Left lung (tissue), 10 donors: ENCODE measurements around the gene TENM4. TPM values are rescaled to one million over a fixed set of nuclear protein-coding genes. Genes with fewer than 3 reads are reported as not detected.

Experiments
- ATAC-seq: fragments of 200-7000 bp; cut with Tn5 transposase; one replicate; pipeline ENCODE4 v1.9.1; 2020; ENCODE audit warnings: moderate library complexity
- DNase-seq, 4 donors: peaks; one replicate each; pipeline ENCODE4 v3.0.0-alpha.2; 2013 to 2020
- H3K27ac ChIP-seq, 2 donors: fragments of 200-600 bp; sonication (generic) in 1 of 2; one replicate each; pipeline versions ENCODE4 v1.5.0 to v1.8.0; 2020 to 2021
- H3K27me3 ChIP-seq, 2 donors: fragments of 200-600 bp; sonication (generic) in 1 of 2; one replicate each; pipeline versions ENCODE4 v1.5.0 to v1.8.0; 2020 to 2021
- H3K36me3 ChIP-seq, 2 donors: fragments of 200-600 bp; sonication (generic) in 1 of 2; one replicate each; pipeline versions ENCODE4 v1.5.0 to v1.8.0; 2020 to 2021
- H3K4me1 ChIP-seq, 2 donors: fragments of 200-600 bp; one replicate each; pipeline ENCODE4 v1.8.0; 2021
- H3K4me3 ChIP-seq, 2 donors: fragments of 200-600 bp; sonication (generic) in 1 of 2; one replicate each; pipeline versions ENCODE4 v1.5.0 to v1.8.0; 2020 to 2021; ENCODE audit warnings: mild to moderate bottlenecking in 1 of 2
- H3K9me3 ChIP-seq, 2 donors: fragments of 200-600 bp; sonication (generic) in 1 of 2; one replicate each; pipeline versions ENCODE4 v1.5.0 to v1.8.0; 2020 to 2021
- intact Hi-C, 2 donors: fragments of 100-400 bp; cut with DNase I; formaldehyde crosslinking; loops; one replicate each; pipeline versions ENCODE4 v1.11.2 to v1.14.2; 2022
- polyA plus RNA-seq, 6 donors: library from polyadenylated mRNA; unstranded; fragments of 120-200 nt; gene quantifications; one replicate each; pipeline ENCODE4 v1.2.1, GENCODE V29; 2013; ENCODE audit not compliant: insufficient read length in 6 of 6
- total RNA-seq, 2 donors: library from RNA; stranded (reverse); fragmentation: NEBNext Ultra II Directional; extraction: Animal tissue kit (Norgen Biotek cat#: 25700); gene quantifications; one replicate each; pipeline ENCODE4 v1.2.1, GENCODE V29; 2021
- TF ChIP-seq, protein P1 (sequence below), 2 donors: fragments of 200-600 bp; sonication (generic) in 1 of 2; IDR thresholded peaks; one replicate each; pipeline versions ENCODE4 v1.5.0 to v1.8.0; 2021; ENCODE audit warnings: antibody characterized with exemption in 2 of 2
- donor health status: DM: no; HTN: yes; CAD: no.
- donor health status: DM: no; HTN: no; CAD: no.

TENM4 gene
- total and polyA plus RNA-seq, 8 donors: 3.4 to 7.1 (median 5.2) TPM

DNA sequence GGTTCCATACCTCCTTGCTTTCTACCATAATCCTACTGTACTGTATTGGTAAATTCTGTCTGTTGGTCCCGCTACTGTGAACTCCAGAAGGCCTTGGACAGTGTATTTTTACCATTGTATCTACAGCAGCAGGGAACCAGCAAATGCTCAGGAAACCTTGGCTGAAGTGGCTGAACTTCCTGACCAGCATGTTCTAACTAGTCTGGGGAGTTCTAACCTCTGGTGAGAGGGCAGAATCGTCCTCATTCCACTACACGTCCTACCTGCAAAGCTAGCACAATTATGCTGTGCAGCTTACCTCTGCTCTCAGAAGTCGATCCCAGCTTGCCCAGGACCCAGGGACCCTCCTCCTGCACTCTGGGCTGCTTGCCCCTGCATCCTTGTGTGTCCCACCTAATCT, 283.1 kb downstream of the TENM4 start:
- Histone ChIP-seq H3K27ac (no peak overlapping the region), H3K36me3 (no peaks in the 10 kb centered on the region), H3K4me3 (no peak overlapping the region), H3K4me1 (no peaks in the 10 kb centered on the region), H3K27me3 (no peaks in the 10 kb centered on the region), H3K9me3 (no peaks in the 10 kb centered on the region)
- intact Hi-C loops: no loop called here
- ATAC-seq (no peak), DNase-seq (no peak)
- TF ChIP-seq, protein P1, sequence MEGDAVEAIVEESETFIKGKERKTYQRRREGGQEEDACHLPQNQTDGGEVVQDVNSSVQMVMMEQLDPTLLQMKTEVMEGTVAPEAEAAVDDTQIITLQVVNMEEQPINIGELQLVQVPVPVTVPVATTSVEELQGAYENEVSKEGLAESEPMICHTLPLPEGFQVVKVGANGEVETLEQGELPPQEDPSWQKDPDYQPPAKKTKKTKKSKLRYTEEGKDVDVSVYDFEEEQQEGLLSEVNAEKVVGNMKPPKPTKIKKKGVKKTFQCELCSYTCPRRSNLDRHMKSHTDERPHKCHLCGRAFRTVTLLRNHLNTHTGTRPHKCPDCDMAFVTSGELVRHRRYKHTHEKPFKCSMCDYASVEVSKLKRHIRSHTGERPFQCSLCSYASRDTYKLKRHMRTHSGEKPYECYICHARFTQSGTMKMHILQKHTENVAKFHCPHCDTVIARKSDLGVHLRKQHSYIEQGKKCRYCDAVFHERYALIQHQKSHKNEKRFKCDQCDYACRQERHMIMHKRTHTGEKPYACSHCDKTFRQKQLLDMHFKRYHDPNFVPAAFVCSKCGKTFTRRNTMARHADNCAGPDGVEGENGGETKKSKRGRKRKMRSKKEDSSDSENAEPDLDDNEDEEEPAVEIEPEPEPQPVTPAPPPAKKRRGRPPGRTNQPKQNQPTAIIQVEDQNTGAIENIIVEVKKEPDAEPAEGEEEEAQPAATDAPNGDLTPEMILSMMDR (IDR thresholded peaks at IDR 0.05): no peak

DNA sequence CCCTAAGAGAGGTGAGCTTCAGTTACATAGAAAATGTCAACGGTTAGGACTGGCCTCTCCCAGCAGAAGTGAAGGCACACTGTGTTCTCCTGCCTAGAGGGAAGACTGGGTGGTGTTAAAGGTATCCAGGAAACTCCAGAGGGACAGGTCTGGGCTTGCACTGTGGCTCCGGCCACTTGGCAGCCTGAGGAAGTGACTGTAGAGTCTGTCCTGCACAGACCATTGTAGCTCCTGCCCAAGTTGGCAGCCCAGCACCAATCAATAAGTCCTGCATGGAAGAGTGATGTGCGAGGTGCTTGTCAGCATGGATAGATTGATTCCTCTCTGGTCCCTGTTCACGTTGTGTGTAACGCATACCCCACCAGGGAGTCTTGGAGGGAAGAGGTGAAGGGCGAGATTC, 284.8 kb downstream of the TENM4 start:
- Histone ChIP-seq H3K36me3 (no peaks in the 10 kb centered on the region), H3K4me3 (no peak overlapping the region), H3K9me3 (no peaks in the 10 kb centered on the region), H3K27ac (no peak overlapping the region), H3K27me3 (no peaks in the 10 kb centered on the region), H3K4me1 (no peaks in the 10 kb centered on the region)
- ATAC-seq (no peak), DNase-seq (no peak)
- TF ChIP-seq, protein P1 (IDR thresholded peaks at IDR 0.05): no peak
- intact Hi-C loops: no loop called here

DNA sequence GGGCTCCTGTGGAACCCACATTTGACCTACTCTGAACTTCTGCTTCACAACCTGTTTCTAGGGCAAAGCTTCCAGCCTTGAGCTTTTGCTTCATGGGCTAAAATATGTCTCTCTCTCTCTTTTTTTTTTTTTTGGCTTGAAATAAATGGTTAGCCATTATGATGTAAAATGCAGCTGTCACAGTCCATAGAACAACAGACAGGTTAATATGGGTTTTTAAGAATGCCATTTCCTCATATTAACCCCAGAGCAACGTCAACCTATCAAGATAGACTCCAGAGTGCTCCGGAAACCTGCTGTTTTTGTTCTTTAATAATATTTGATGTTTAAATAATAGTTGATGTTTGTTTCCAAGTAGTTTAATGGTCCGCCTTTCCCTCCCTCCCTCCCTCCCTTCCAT, 285.6 kb downstream of the TENM4 start:
- intact Hi-C loops: no loop called here
- TF ChIP-seq, protein P1 (IDR thresholded peaks at IDR 0.05): no peak
- Histone ChIP-seq H3K9me3 (no peaks in the 10 kb centered on the region), H3K27ac (no peak overlapping the region), H3K36me3 (no peaks in the 10 kb centered on the region), H3K4me1 (no peaks in the 10 kb centered on the region), H3K27me3 (no peaks in the 10 kb centered on the region), H3K4me3 (no peak overlapping the region)
- ATAC-seq: no peak
- no peak for DNase-seq

DNA sequence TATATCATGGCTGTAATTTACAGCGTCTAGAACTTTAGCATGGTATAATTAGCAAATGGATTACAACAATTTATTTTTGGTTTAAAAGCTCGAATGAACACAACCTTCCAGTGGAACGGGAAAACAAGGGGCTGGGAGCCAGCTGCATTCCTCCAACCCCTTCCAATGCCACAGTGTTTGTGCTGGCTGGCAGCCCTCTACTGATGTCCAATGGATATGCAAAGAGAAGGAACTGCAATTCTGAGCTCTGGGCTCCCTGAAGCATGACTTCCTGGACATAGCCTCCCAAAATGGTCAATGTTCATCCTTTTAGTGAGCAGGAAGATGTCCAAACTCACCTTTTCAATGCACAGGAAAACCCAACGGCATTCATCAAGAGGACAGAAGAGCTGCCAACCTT, 288.3 kb downstream of the TENM4 start:
- intact Hi-C loops: no loop called here
- ATAC-seq: no peak
- Histone ChIP-seq H3K9me3 (no peaks in the 10 kb centered on the region), H3K4me1 (no peaks in the 10 kb centered on the region), H3K4me3 (no peak overlapping the region), H3K36me3 (no peaks in the 10 kb centered on the region), H3K27ac (no peak overlapping the region), H3K27me3 (no peaks in the 10 kb centered on the region)
- DNase-seq: no peak
- TF ChIP-seq, protein P1 (IDR thresholded peaks at IDR 0.05): no peak

DNA sequence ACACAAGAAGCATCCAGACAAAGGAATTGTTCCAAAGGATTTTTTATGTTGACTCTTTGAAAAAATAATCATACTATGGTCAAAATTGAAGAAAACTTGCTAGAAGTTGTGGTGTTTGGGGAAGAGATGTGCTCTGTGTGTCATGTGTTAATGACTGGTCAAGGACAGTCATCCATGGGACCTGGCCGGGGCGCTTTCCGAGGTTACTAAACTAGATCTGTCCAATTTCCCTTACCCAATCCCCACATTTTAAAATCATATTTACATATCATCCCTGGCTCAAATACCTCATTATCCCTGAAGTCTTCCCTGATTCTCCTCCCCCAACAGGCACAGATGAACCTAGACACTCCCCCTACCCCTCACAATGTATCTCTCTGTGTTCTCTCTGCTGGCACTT, 289.4 kb downstream of the TENM4 start:
- intact Hi-C loops: no loop called here
- Histone ChIP-seq H3K4me3 (no peak overlapping the region), H3K36me3 (no peaks in the 10 kb centered on the region), H3K27me3 (no peaks in the 10 kb centered on the region), H3K9me3 (no peaks in the 10 kb centered on the region), H3K4me1 (no peaks in the 10 kb centered on the region), H3K27ac (no peak overlapping the region)
- no peak for ATAC-seq
- no peak for DNase-seq
- TF ChIP-seq, protein P1 (IDR thresholded peaks at IDR 0.05): no peak
